ENCODE measurements around the gene NECTIN1. TPM values are rescaled to one million over a fixed set of nuclear protein-coding genes. Genes with fewer than 3 reads are reported as not detected.

The NECTIN1 gene
- total RNA-seq, 2 experiments from 2014 or later = 5.8 to 14.3 TPM

DNA sequence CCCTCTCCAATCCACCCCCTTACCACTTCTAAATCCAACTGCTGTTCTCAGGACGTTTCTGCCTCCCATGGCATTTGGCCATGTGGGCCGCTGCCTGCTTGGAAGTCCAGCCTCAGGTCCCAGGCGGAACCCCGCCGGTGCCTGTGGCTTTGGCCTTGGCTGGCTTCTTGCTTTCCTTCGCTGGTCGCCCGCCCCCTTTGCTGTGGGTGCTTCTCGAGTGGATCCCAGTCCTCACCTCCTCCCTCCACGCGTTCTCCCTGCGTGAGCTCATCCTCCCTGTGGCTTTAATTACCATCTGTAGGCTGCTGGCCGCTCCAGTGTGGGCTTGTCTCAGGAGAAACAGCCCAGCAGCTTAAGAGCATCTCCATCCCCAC is 111.7 kb downstream of the NECTIN1 start:
- H3K36me3 ChIP-seq (ENCODE audit: insufficient read depth, low read length) = no peaks in the 10 kb centered on the region
- no peaks in the 10 kb centered on the region for H3K9me2 ChIP-seq (ENCODE audit: insufficient read depth, low read length)
- H3K4me2 ChIP-seq (ENCODE audit: low read length) = no peak overlapping the region
- no peak overlapping the region for H2AFZ ChIP-seq (ENCODE audit: low read length)
- no TSS peak for BruUV-seq (replicated peaks)
- no peak overlapping the region for H3K4me3 ChIP-seq (ENCODE audit: low read depth, low read length, poor library complexity, severe bottlenecking)
- ChIA-PET CTCF (ENCODE audit: unreplicated experiment) (no interaction called here), POLR2A (no interaction called here)
- H3K27ac ChIP-seq (ENCODE audit: low read depth, low read length, poor library complexity, severe bottlenecking) = no peak overlapping the region
- no peaks in the 10 kb centered on the region for H3K79me2 ChIP-seq (ENCODE audit: insufficient read depth, low read depth, low read length)
- intact Hi-C loops (cut with micrococcal nuclease; ENCODE audit: unreplicated experiment) = no loop called here
- TF ChIP-seq, protein P1, sequence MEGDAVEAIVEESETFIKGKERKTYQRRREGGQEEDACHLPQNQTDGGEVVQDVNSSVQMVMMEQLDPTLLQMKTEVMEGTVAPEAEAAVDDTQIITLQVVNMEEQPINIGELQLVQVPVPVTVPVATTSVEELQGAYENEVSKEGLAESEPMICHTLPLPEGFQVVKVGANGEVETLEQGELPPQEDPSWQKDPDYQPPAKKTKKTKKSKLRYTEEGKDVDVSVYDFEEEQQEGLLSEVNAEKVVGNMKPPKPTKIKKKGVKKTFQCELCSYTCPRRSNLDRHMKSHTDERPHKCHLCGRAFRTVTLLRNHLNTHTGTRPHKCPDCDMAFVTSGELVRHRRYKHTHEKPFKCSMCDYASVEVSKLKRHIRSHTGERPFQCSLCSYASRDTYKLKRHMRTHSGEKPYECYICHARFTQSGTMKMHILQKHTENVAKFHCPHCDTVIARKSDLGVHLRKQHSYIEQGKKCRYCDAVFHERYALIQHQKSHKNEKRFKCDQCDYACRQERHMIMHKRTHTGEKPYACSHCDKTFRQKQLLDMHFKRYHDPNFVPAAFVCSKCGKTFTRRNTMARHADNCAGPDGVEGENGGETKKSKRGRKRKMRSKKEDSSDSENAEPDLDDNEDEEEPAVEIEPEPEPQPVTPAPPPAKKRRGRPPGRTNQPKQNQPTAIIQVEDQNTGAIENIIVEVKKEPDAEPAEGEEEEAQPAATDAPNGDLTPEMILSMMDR (conservative IDR thresholded peaks at IDR 0.05; ENCODE audit: low read length) = no peak
- TF ChIP-seq EZH2phosphoT487 (IDR thresholded peaks at IDR 0.05; ENCODE audit: borderline replicate concordance, low read depth, low read length) = no peak
- no peaks in the 10 kb centered on the region for H3K9me3 ChIP-seq (ENCODE audit: low read length)
- no peak for DNase-seq (ENCODE audit: low spot score)
- no peaks in the 10 kb centered on the region for H4K20me1 ChIP-seq (ENCODE audit: insufficient read depth, low read length)
- H3K4me1 ChIP-seq (ENCODE audit: insufficient read depth, low read length, poor library complexity, severe bottlenecking) = peaks cover 26% of the 10 kb centered on the region

DNA sequence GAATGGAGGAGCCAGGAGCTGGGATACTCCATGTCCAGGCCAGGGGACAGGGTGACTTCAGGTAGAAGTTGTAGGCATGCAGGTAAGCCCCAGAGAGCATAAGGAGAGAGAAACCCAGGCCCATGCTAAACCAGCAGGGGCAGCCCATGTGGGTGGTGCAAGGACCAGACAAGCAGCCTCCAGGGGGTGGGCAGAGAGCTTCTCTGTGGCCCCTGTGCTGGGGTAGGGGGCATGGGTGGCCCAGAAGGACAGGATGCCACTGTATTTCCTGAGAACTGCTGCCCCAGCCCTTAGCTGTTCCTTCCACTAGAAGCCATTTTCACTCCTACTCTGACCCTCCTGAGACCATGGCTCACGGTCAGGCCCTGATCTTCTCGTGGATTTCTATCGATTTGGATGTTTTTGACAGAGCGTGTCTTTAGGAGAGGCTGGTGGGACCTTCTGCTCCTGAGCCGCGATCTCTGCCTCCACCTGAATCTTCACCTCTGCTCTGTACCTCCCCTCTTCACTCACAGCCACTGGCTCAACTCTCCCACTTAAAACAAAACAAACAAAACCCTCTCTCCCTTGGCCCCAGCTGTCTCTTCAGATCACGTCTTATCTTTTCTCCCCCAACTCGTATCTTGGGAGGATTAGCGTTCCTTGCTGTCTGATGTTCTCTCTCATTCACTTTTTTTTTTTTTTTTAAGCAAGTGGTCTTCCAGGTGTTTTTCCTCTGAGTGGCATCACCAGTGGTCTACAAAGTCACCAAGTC is 112.2 kb downstream of the NECTIN1 start:
- Histone ChIP-seq H3K9me3 (ENCODE audit: low read length) (no peaks in the 10 kb centered on the region), H3K27ac (ENCODE audit: low read depth, low read length, poor library complexity, severe bottlenecking) (no peak overlapping the region), H2AFZ (ENCODE audit: low read length) (no peak overlapping the region), H3K79me2 (ENCODE audit: insufficient read depth, low read depth, low read length) (no peaks in the 10 kb centered on the region), H3K36me3 (ENCODE audit: insufficient read depth, low read length) (no peaks in the 10 kb centered on the region), H3K4me2 (ENCODE audit: low read length) (no peak overlapping the region), H3K9me2 (ENCODE audit: insufficient read depth, low read length) (no peaks in the 10 kb centered on the region), H3K4me3 (ENCODE audit: low read depth, low read length, poor library complexity, severe bottlenecking) (no peak overlapping the region), H4K20me1 (ENCODE audit: insufficient read depth, low read length) (no peaks in the 10 kb centered on the region), H3K4me1 (ENCODE audit: insufficient read depth, low read length, poor library complexity, severe bottlenecking) (peaks cover 26% of the 10 kb centered on the region)
- POLR2A ChIA-PET = interaction anchor here (0.5 kb wide), 1 partner anchor 150 kb away, joined by 3 read pairs; no protein-coding TSS in a partner anchor
- TF ChIP-seq, protein P1 (conservative IDR thresholded peaks at IDR 0.05; ENCODE audit: low read length) = no peak
- TF ChIP-seq EZH2phosphoT487 (IDR thresholded peaks at IDR 0.05; ENCODE audit: borderline replicate concordance, low read depth, low read length) = no peak
- CTCF ChIA-PET (ENCODE audit: unreplicated experiment) = no interaction called here
- no peak for DNase-seq (ENCODE audit: low spot score)
- intact Hi-C loops (cut with micrococcal nuclease; ENCODE audit: unreplicated experiment) = no loop called here
- BruUV-seq (replicated peaks) = no TSS peak

DNA sequence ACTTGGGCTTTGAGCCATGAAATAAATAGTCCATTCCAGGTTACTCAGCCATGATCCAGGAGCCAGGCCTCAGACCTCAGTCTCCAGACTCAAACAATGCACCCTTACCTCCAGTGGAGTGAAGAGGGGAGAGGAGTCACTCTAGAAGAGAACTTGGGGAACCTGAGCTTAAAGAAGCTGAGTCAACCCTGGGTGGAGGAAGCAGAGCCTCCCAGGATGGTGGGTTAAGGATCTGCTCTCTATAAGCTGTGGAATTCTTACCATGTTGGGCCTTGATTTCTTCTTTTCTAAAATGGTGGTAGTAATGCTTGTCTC is 113.2 kb downstream of the NECTIN1 start:
- intact Hi-C loops (cut with micrococcal nuclease; ENCODE audit: unreplicated experiment) = no loop called here
- Histone ChIP-seq H3K36me3 (ENCODE audit: insufficient read depth, low read length) (no peaks in the 10 kb centered on the region), H3K4me2 (ENCODE audit: low read length) (no peak overlapping the region), H3K4me3 (ENCODE audit: low read depth, low read length, poor library complexity, severe bottlenecking) (no peak overlapping the region), H3K9me3 (ENCODE audit: low read length) (no peaks in the 10 kb centered on the region), H3K9me2 (ENCODE audit: insufficient read depth, low read length) (no peaks in the 10 kb centered on the region), H3K4me1 (ENCODE audit: insufficient read depth, low read length, poor library complexity, severe bottlenecking) (peaks cover 26% of the 10 kb centered on the region), H3K79me2 (ENCODE audit: insufficient read depth, low read depth, low read length) (no peaks in the 10 kb centered on the region), H3K27ac (ENCODE audit: low read depth, low read length, poor library complexity, severe bottlenecking) (no peak overlapping the region), H2AFZ (ENCODE audit: low read length) (peak overlapping the region; percentile 4; the same call in 1 of the 2 replicates), H4K20me1 (ENCODE audit: insufficient read depth, low read length) (no peaks in the 10 kb centered on the region)
- ChIA-PET CTCF (ENCODE audit: unreplicated experiment) (no interaction called here), POLR2A (interaction anchor here (0.5 to 1.1 kb wide), 2 partner anchors 9 to 277 kb away, joined by 3 to 5 read pairs; no protein-coding TSS in a partner anchor)
- TF ChIP-seq, protein P1 (conservative IDR thresholded peaks at IDR 0.05; ENCODE audit: low read length) = no peak
- TF ChIP-seq EZH2phosphoT487 (IDR thresholded peaks at IDR 0.05; ENCODE audit: borderline replicate concordance, low read depth, low read length) = no peak
- BruUV-seq (replicated peaks) = no TSS peak
- DNase-seq (ENCODE audit: low spot score) = no peak

Data from OCI-LY7 (cell line).